GM18499 (cell line): ENCODE data around the gene CATSPERZ.
"Not testable (repeated sequence)": the region's sequence is repeated elsewhere in the genome, so short reads cannot be mapped to it uniquely, and the experiment has no call there.

Experiments
- ATAC-seq: cut with Tn5 transposase; IDR thresholded peaks from one replicate; pipeline ENCODE4 v1.9.1; 2021; ENCODE audit warnings: moderate number of reproducible peaks; ENCODE audit not compliant: insufficient read depth, unreplicated experiment

Gene CATSPERZ

DNA sequence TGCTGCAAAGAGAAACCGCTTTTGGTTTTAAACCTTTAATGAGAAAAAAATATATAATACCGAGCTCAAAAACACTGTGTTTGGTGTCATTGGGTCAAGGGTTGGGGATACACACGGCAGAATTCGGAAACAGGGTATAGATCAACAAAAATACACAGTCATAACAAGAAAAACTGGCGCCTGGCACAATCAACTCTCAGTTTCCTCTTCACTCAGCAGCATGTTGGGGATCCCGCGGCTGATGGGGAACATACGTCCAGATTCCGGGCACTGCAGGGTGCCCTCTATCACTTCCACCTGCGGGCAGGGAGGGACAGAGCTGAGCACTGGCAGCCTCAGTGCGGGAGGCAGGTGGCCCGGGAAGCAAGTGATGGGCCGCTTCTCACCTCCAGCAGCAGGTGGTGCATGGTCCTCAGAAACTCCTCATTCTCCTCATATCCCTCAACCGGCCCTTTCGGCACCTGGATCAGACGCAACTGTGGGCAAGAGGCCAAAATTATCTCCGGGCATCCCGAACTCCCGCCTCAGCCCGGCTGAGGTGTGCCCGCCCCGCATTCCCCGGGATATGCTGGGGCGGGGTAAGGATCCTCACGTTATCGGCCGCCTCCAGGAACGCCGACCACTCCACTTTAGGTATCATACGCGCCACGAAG lies 16.6 kb downstream of the CATSPERZ start:
- peak; percentile 5 for ATAC-seq

DNA sequence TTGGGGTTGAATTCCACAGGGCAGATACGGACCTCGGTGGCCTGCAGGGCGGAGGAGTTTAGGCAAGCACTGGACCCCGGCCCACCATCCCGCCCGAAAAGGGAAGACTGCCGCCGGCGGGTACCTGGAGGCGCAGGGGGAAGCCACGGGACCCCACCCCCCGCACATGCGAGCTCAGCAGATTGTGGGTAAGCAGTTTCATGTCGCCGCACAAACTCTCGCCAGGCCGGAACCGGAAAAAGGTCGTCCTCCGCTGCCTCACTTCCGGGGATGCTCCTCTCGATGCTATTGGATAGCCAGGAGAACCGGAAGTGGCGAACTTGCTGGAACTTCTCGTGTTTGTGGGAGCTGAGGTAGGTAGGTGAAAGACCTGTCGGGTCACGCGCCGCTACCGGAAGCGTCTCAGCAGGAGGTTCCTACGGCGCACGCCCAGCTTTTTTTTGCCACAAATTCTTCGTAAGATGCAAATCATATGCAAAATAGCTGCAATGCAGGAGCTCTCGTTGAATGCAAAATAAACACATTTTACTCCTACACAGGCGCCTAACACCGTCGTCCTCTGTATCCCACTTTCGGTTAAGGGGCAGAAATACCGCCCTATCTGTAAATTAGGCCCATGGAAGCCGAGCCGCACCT lies 17.3 kb downstream of the CATSPERZ start, which contains the start of gene TRMT112:
Gene TRMT112, minus strand, starts transcription at position 235 of the 636 bp plus-strand sequence. Its CDS starts 33 bp downstream, at position 202.
- ATAC-seq, result peak; percentile 39

DNA sequence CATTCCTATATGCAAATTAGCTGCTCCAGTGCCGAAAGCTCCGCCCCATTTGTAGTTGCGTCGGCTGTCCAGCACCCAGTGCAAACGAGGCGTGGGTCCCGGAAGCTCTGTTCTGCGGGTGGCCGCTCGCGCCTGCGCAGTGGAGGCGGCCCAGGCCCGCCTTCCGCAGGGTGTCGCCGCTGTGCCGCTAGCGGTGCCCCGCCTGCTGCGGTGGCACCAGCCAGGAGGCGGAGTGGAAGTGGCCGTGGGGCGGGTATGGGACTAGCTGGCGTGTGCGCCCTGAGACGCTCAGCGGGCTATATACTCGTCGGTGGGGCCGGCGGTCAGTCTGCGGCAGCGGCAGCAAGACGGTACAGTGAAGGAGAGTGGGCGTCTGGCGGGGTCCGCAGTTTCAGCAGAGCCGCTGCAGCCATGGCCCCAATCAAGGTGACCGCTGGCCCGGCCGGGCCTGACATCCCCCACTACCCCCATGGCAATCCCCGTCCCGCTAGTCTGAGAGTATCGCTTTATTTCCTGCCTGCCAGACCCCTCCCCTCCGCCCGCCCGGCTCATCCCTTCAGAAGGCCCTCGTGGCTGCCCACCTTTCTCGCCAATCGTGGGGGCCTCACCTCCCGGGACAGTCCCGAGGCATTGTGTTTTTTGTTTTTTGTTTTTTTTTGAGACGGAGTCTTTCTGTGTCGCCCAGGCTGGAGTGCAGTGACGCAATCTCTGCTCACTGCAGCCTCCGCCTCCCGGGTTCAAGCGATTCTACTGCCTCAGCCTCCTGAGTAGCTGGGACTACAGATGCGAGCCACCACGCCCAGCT lies 18.0 kb downstream of the CATSPERZ start, which contains the start of gene PRDX5:
Gene PRDX5, plus strand, starts transcription at position 161 of the 805 bp plus-strand sequence. Its CDS starts 95 bp downstream, at position 256.
- ATAC-seq, result peak; percentile 49

DNA sequence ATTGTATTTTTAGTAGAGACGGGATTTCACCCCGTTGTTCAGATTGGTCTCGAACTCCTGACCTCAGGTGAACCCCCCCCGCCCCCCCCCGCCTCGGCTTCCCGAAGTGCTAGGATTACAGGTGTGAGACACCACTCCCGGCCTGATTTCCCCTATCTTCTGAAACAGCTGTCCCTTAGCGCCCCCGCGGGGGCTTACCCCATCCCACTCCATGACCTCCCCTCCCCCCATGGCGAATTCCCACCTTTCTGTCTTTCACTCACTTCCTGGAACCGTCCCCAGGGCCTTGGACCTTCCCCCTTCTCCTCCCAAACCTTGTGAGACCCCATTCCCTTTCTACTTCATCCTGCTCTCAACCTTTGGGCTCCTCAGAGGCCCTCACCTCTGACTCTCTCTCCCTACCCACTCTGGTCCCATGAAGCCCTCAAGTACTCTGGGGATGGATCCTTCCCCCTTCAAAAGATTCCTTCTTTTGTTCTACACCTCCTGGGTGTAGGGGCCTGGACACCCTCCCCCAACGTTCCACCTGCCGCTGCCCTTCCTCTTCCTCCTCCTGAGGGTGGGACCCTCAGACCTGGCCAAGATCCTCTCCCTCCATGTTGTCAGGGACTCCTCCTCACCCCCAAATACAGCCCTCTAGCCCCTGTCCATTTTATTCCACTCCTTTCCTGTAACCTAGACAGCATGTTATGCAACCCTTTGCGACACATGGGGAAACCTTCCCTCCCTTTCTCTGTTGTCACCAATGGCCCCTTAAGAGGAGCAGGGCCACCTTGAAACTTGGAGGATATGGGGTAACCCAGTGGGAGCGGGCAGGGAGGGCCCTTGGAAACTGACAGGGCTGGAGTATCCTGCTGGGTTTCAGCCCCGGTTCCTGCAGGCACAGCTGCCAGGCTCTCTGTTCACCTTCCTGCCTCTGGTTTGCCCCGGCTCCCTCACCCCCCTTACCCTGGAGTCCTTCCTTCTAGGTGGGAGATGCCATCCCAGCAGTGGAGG lies 18.9 kb downstream of the CATSPERZ start:
- no peak for ATAC-seq

DNA sequence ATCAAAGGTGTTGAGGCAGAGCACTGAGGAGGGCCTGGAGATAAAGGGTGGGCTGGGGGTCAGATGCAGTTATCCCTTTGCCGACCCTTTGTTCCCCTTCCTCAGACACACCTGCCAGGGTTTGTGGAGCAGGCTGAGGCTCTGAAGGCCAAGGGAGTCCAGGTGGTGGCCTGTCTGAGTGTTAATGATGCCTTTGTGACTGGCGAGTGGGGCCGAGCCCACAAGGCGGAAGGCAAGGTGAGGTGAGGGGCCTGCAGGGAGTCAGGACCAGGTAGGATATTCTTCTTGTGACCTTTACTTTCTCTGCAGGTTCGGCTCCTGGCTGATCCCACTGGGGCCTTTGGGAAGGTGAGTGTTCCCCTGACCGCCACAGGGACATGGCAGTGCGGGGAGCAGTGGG lies 20.4 kb downstream of the CATSPERZ start:
- ATAC-seq, result no peak

DNA sequence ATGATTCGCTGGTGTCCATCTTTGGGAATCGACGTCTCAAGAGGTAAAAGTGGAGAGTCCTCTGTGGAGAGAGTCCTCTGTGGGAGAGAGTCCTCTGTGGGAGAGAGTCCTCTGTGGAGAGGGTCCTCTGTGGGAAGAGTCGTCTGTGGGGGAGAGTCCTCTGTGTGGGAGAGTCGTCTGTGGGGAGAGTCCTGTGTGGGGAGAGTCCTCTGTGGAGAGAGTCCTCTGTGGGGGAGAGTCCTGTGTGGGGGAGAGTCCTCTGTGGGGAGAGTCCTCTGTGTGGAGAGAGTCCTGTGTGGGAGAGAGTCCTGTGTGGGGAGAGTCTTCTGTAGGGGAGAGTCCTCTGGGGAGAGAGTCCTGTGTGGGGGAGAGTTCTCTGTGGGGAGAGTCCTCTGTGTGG lies 20.9 kb downstream of the CATSPERZ start:
- no peak for ATAC-seq

DNA sequence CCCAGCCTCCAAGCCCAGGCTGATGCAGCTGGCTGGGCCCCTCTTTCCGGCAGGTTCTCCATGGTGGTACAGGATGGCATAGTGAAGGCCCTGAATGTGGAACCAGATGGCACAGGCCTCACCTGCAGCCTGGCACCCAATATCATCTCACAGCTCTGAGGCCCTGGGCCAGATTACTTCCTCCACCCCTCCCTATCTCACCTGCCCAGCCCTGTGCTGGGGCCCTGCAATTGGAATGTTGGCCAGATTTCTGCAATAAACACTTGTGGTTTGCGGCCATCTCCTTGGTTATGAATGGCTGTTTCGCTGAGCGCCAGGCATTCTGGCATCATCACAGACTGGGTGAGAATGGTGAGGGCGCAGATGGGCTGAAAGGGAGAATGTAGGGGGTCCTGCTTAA lies 21.4 kb downstream of the CATSPERZ start:
- ATAC-seq, result no peak

DNA sequence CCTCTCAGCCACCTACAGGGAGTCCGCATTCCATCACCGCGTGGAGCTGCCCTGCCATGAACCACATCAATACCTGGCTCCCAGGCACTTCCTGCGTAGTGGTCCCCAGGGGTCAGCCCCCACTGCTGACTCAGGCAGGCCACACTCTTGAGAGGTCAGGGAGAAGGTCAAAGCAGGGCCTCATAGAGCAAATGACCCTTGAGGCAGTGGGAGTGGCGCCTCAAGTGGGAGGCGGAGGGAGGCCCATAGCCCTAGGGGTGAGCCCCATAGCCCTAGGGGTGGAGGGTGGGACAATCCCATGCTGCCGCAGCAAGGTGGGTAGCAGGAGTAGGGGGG lies 22.7 kb downstream of the CATSPERZ start:
- no peak for ATAC-seq

DNA sequence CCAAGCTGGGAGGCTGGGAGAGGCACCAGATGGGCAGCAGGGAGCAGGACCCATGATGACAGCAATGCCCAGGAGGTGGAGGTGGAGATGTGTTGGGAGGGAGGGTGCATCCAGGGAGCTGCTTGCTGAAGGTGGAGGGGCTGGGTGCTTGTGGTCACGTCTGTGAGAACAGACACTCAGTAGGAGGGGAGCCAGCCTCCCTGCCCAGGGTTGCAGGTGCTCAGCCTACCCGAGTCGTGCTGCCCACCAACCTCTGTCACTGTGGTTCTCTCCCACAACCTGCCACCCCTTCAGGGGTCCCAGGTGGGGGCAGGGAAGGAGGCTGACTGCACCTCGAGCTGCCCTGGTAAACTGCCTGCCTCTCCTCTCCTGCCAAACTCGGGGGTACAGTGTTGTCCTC lies 23.2 kb downstream of the CATSPERZ start:
- no peak for ATAC-seq

DNA sequence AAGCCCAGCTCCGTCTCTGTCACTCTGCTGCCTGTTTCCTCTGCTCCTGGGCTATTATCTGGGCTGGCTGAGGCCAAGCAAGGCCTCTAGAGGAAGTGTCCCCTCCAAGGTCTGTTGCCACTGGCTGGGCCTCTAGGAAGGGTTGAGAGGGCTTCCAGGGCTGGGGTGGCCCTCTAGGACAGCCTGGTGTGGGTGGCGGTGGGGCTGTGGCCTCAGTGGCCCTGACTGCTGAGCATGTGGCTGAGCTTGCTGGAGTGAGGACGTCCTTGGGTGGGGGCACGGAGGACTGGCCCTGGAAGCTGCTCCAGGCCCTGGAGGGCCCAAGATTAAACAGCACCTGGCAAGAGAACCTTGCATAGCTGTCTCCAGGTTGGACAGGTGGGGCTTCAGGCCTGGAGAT lies 23.8 kb downstream of the CATSPERZ start:
- ATAC-seq, result not testable (repeated sequence)

DNA sequence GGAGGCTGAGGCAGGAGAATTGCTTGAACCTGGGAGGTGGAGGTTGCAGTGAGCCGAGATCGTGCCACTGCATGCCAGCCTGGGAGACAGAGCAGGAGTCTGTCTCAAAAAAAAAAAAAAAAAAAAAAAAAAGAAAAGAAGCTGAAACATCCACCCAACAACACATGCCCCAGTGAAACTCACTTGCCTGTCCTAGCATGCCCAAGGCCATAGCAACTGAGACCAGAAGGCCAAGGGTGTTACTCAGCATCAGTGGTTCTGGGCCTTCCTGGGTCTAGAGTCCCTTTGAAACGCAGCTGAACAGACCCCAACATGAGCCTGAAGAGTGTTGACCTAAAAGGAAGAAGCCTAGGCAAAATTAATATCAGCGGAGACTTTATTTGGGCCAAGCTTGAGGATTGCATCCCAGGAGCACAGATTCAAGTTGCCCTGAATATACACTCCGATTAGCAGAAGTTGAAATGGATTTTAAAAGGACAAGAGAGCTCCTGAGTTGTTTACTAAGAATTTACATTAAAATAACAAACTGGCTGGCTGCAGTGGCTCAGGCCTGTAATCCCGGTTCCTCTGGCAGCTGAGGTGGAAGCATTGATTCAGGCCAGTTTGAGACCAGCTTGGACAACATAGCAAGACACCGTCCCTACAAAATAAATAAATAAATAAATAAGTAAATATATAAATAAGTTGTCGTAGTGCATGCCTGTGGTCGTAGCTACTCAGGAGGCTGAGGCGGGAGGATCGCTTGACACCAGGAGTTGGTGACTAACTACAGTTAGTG lies 24.7 kb downstream of the CATSPERZ start:
- ATAC-seq, result no peak

DNA sequence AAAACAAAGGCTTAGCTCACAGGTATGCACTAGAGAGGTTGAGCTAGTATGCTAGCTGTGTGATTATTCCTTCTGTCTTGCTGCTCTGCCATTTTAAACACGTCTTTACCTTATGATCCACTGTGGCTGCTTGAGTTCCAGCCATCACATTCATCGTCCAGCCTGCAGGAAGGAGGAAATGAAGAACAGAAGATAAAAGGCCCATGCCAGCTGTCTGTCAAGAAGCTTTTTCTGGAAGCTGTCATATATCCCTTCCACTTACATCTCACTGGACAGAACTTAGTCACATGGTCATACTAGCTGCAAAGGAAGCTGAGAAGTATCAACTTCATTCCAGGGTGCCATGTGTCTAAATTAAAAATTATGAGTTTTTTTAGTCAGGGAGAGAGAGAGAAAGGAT lies 27.2 kb downstream of the CATSPERZ start:
- ATAC-seq, result no peak

DNA sequence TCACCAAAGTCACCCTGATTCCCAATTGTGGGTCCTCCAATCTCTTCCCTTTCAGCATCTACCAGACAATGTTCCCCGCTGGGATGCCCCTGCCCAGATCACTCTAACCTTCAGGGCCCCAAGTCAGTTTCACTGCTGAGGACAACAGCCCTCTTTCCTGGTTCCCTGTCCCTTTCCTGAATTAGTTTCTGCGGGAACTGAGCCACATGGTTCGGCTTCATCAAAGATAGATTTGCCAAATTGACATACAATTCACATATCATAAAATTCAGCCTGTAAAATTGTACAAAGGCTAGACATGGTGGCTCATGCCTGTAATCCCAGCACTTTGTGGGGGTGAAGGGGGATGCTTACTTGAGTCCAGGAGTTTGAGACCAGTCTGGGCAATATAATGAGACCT lies 27.8 kb downstream of the CATSPERZ start:
- ATAC-seq, result no peak

DNA sequence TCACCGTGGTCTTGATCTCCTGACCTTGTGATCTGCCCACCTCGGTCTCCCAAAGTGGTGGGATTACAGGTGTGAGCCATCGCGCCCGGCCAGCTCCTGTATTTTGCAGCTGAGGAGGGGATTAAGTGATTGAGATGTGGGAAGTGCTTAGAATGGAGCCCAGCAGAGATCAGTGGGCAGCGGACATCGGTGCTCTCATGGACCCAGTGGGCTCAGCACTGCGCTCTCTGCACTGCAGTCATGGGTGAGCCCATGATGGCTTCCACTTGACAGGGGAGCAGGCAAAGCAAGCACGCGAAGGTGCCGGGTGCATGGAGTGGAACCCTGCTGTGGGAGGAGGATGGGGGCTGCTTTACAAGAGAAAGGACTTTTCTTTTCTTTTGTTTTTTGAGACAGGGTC lies 30.7 kb downstream of the CATSPERZ start:
- ATAC-seq, result no peak

DNA sequence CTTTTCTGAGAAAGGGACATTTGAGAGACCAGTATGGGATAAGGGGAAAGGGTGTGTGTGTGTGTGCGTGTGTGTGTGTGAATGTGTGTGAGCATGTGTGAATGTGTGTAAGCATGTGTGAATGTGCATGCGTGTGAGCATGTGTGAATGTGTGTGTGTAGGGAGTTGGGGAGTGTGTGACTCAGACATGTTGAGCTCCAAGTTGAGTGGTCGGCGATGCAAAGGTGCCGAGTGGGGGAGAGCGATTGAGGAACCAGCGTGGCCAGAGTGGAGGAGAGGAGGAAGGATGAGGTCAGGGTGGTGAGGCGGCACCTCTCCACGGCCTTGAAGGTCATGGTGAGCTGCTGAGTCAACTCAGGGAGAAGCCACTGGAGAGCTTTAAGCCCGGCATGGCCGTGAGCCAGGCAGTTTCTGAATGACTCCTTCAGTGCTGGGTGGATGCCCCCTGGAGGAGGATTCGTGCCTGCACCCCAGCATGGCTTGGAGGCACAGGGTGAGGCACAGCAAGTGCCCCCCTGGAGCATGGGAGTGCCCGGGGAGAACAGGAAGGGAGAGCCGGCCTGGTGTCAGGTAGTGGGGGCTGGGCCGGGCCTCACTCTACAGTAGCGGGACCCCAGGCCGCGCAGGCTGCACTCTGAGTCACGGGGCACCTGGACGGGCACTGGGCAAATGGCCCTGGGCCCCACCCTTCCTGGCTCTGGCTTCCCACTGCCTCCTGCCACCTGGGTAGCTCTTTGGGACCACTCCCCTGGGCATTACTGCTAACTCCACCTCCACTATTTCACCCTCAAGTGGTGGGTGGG lies 31.6 kb downstream of the CATSPERZ start:
- ATAC-seq, result no peak

DNA sequence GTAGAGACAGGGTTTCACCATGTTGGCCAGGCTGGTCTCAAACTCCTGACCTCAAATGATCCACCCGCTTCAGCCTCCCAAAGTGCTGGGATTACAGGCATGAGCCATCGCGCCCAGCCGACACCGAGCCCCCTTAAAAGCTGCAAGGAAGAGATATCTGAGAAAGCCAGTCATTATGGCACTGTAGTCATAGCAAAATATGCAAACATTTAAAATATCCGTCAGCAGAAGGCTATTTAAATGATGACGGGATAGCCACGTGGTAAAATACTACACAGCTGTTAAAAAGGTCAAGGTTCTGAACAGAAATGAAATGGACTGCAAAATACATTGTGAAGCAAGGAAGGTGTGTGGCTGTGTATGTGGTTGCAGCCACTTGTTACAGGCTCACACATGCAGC lies 33.4 kb downstream of the CATSPERZ start:
- ATAC-seq, result no peak

DNA sequence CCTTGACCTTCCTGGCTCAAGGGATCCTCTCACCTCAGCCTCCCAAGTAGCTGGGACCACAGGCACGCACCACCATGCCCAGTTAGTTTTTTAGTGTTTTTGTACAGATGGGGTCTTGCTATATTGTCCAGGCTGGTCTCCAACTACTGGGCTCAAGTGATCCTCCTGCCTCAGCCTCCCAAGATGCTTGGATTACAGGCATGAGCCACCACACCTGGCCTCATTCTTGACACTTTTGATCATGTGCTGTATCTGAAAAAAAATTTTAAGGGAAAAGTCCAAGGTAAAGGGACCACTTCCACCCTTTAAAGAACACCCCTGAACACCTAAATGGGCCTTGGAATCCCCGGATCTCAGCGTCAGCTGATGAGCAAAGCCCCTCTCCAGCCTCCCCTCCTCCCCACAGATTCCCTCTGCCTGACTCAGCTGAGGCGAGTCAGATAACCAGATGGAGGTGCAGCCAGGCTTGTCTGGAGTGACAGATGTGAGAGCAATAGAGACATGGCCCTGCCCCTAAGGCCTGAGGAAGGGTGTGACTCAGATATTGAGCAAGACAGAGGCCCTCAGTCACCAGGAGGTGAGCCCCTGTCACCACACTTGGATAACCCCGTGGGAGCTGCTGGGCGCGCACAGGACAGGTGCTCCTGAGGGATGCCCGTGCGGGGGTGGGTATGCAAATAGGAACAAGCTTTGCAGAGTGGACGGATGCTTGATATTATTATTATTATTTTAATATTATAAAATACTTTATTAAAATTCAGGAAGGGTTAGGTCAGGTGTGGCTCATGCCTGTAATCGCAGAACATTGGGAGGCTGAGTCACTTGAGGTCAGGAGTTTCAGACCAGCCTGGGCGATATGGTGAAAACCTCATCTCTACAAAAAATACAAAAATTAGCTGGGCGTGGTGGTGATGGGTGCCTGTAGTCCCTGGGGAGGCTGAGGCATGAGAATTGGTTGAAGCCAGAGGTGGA lies 34.9 kb downstream of the CATSPERZ start:
- ATAC-seq, result peak; percentile 76
